ENCODE data around the gene HNRNPK.
"Not testable (repeated sequence)": the region's sequence is repeated elsewhere in the genome, so short reads cannot be mapped to it uniquely, and the experiment has no call there.

HNRNPK gene

DNA sequence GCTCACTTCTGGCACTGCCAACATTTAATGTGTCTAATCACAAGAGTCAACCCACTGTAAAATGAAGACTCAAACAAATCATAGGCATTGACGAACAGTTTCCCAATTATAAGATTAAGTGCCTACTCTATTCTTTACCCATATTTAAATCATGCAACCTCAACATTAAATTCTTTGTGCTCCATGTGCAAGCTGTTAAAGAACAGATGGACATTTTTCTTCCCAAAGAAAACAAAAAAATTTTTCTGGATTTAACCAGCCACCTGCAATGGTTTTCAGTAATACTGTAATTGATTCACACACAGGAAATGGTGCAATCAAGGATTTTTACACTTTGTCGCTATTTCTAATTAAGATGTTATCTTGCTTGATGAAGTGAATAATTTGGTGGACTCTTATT is 3.6 kb downstream of the HNRNPK start:
- DNase-seq (ENCODE audit: low read depth): no peak

DNA sequence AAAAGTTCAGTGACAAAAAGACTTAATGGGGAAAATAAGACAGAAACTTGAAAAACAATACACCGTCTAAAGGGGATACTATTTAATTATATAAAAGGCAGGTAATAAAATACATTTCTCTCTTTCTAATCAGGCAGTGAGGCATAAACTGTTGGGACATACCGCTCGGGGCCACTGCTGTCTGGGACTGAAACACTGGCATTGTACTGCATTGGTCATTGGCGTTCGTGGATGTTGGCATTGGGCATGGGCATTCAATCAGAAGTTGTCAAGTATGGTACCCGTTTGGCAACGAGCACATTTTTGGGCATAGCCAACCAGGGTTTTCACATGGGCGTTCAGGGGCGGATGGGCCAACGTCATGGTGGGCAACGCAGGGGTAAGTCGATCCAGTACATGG is 4.7 kb downstream of the HNRNPK start:
- DNase-seq (ENCODE audit: low read depth): no peak

GRCh38 chr9:83972286-83972685 is 7.7 kb downstream of the HNRNPK start:
- DNase-seq (ENCODE audit: low read depth): no peak

DNA sequence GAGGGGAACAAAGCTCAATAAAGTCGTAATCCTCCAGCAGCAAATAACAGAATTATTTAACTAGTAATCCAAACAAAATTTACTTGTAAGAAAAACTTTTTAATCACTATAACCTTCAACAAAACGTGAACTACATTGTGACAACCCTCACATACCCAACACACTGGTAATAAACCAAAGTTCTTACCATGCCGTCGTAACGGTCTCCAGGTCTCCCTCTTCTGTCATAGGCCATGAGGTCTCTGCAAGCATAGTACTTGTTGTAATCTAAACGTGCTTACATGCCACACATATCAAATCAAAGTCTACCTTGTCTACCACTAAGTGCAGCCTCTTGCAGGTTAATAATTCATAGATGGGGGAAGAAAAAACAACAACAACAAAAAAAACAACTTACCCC is 8.5 kb downstream of the HNRNPK start:
- DNase-seq (ENCODE audit: low read depth): no peak

DNA sequence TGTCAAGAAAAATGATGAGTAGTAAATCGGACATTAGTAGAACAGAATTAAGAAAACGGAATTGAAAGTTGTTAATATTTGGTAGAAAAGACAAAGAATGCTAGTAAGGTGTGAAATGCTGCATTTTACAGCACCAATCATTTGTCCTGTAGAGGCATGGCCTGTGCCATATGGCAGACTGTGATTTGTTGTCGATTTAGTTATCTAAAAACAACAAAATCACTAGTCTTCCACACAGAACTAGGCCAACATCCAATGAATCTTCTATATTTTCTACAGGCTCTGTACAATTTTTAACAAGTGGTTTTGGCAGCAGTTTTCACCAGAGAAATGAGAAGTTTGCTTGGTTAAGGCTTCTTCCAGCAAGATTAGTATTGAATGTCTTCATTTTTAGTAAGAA is 10.4 kb downstream of the HNRNPK start:
- no peak for DNase-seq (ENCODE audit: low read depth)

DNA sequence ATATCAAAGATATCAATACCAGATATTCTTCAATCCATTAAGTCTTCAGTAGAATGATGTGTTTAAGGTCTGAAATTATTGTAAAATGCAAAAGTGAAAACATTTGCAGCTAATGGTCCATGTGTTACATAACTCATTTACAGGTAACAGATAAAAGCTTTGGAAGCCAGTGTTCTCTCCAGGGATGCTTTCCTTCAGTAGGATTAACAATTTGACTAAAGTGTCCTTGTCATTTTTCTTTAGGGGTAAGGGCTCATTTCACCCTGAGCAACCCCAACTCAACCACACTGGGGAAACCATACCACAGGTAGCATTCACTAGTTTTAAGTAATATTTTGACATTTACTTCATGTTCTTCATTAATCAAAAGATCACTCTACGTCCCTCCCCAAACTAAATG is 12.9 kb downstream of the HNRNPK start:
- no peak for DNase-seq (ENCODE audit: low read depth)

DNA sequence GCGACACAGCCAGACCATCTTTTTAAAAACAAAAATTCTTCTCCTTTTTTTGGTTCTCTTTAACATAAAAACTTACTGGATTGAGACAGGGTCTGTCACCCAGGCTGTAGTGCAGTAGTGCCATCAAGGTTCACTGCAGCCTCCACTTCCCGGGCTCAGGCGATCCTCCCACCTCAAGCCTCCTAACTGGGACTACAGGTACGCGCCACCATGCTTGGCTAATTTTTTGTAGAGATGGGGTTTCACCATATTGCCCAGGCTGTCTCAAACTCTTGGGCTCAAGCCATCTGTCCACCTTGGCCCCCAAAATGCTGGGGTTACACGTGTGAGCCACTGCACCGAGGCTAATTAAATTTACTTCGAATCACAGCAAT is 13.8 kb downstream of the HNRNPK start:
- no peak for DNase-seq (ENCODE audit: low read depth)

- no peak for DNase-seq (ENCODE audit: low read depth)
Observed at GRCh38 chr9:83965350-83966208, 14.4 kb downstream of the HNRNPK start.

- DNase-seq (ENCODE audit: low read depth): no peak
Observed at GRCh38 chr9:83964973-83965349, 15.1 kb downstream of the HNRNPK start.

DNA sequence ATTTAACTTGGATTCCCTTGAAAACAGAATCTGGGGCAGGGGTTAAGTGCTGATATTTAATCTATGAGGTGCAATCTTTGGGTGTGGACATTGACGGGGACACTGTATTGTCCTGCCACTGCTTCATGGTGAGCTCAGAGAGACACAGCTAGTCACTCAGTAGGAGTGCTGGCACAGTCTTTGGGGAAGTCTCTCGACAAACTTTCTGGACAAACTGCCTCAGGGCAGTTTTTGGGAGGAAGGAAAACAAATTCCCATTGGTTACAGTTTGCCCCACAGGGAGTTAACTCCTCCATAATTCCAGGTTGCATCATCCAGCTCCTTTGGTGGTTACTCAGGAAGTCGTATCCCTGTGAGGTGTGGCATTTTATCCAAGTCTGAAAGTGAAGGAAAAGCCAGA is 17.9 kb downstream of the HNRNPK start:
- no peak for DNase-seq (ENCODE audit: low read depth)

DNA sequence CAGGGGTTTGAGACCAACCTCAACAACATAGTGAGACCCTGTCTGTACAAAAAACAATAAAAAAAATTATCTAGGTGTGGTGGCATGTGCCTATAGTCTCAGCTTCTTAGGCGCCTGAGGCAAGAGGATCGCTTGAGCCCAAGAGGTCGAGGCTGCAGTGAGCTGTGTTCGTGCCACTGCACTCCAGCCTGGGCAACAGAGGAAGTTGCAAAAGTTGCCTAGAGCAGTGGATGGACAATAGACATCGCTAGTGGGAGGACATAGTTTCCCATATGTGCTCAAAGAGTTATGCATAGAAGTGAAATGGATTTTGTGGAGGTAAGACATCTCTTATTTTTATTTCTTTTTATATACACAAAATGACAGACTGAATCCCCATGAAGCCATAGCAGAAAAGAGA is 19.0 kb downstream of the HNRNPK start:
- no peak for DNase-seq (ENCODE audit: low read depth)

- DNase-seq (ENCODE audit: low read depth): peak; percentile 62
Observed at GRCh38 chr9:83959061-83959460, 21.0 kb downstream of the HNRNPK start.

DNA sequence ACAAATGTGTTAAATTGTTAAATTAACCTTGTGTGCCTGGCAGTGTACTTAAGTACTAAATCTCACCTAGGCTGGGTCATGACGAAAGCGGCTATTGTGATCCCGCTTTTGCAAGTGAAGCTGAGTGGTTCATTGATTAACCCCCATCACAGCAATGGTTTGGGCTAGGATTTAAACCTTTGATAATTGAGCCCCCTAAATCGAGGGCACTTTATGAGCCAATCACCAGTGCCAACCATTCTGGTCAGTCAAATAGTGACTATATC is 22.8 kb downstream of the HNRNPK start:
- DNase-seq (ENCODE audit: low read depth): no peak

DNA sequence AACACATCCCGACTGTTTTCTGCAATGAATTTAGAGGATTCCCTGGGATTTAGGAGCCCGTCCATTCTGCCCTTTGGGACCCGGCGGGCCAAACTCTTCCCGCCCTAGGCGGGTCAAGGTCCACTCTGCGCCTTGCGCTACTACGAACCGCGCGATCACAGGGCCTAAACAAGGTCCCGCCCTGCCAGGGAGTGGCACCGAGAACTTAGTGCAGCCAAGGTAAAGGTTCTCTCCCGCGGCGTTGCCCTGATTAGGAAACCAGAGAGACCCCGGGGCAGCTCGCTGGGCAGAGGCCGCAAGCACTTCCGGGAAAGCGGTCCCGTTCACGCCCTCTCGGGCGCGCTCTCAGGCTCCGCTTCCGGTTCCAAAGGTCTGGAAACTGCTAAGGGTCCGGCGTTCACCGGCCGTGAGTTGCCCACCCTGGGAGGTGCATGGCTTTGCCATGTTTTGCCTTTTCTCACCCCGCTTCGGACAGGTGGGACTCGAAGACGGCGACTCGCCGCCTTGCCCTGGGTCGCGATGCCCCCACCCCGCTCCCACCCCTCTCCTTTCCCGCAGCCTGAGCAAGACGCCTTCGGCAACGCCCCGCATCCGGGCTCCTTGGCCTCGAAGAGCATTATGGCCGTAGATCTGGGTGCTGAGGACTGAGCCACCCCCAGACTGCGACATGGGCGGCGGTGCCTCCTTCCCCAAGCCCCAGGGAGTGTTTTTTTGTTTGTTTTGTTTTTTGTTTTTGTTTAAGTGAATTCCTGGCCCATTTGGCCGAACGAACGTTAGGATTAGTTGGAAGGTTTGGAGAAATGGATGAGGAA is 23.4 kb downstream of the HNRNPK start:
- DNase-seq (ENCODE audit: low read depth): no peak

GRCh38 chr9:83956086-83956435 is 24.0 kb downstream of the HNRNPK start:
- no peak for DNase-seq (ENCODE audit: low read depth)

DNA sequence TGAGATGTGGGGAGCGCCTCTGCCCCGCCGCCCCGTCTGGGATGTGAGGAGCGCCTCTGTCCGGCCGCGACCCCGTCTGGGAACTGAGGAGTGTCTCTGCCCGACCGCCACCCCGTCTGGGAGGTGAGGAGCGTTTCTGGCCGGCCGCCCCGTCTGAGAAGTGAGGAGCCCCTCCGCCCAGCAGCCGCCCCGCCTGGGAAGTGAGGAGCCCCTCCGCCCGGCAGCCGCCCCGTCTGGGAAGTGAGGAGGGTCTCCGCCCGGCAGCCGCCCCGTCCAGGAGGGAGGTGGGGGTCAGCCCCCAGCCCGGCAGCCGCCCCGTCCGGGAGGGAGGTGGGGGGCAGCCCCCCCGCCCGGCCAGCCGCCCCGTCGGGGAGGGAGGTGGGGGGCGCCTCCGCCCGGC is 31.9 kb downstream of the HNRNPK start:
- not testable (repeated sequence) for DNase-seq (ENCODE audit: low read depth)

GRCh38 chr9:83940590-83941303 is 39.3 kb downstream of the HNRNPK start:
- no peak for DNase-seq (ENCODE audit: low read depth)

DNA sequence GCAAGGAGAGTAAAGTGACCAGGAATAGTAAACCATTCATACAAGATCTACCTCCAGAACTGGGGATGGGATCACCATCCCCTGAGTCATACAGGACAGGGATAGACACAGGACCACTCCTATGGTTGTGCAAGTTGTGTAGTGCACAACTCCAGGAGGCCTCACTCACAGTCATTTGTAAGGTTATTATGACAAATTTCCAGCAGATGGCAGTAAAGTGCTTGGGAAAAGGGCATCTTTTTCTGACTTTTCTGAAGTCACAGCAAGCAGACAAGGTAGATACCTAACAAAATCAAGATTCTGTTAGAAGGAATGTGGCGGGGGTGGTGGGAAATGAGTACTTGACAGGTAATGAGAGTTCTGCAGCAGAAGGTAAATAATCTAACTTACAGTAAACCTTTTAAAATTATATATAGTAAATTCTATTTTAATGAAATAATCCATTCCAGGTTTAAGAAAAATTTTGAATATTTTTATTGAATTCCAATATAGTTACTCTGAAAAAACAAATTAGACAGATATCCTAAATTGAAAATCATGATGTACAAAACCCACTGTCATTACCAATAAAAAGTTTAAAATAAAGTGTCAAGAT is 42.1 kb downstream of the HNRNPK start:
- DNase-seq (ENCODE audit: low read depth): no peak

GRCh38 chr9:83936523-83936922 is 43.5 kb downstream of the HNRNPK start:
- DNase-seq (ENCODE audit: low read depth): no peak

- no peak for DNase-seq (ENCODE audit: low read depth)
Observed at GRCh38 chr9:83935276-83935935, 44.6 kb downstream of the HNRNPK start.

- DNase-seq (ENCODE audit: low read depth): no peak
Observed at GRCh38 chr9:83934569-83935275, 45.3 kb downstream of the HNRNPK start.

- DNase-seq (ENCODE audit: low read depth): no peak
Observed at GRCh38 chr9:83933790-83934189, 46.2 kb downstream of the HNRNPK start.
